TTC549 (cell line): ENCODE results near the gene GALNT4.

Experiments used
- FAIRE-seq: peaks from 2 replicates; lab custom pipeline; 2012; peaks lifted over from hg19 to GRCh38; lab: Jason Lieb, UNC

GALNT4 gene

GRCh38 chr12:89529738-89530137 lies 5.1 kb upstream of the GALNT4 start:
- peak; percentile 87 for FAIRE-seq

DNA sequence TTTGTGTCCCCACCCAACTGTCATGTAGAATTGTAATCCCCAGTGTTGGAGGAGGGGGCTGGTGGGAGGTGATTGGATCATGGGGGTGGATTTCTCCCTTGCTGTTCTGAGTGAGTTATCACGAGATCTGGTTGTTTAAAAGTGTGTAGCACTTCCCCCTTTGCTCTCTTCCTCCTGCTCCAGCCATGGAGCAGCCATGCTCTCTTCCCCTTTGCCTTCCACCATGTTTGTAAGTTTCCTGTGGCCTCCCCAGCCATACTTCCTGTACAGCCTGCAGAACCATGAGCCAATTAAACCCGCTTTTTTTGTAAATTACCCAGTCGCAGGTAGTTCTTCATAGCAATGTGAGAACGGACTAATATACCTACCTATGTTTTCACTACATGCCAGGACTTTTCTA lies 3.8 kb upstream of the GALNT4 start:
- FAIRE-seq = no peak

DNA sequence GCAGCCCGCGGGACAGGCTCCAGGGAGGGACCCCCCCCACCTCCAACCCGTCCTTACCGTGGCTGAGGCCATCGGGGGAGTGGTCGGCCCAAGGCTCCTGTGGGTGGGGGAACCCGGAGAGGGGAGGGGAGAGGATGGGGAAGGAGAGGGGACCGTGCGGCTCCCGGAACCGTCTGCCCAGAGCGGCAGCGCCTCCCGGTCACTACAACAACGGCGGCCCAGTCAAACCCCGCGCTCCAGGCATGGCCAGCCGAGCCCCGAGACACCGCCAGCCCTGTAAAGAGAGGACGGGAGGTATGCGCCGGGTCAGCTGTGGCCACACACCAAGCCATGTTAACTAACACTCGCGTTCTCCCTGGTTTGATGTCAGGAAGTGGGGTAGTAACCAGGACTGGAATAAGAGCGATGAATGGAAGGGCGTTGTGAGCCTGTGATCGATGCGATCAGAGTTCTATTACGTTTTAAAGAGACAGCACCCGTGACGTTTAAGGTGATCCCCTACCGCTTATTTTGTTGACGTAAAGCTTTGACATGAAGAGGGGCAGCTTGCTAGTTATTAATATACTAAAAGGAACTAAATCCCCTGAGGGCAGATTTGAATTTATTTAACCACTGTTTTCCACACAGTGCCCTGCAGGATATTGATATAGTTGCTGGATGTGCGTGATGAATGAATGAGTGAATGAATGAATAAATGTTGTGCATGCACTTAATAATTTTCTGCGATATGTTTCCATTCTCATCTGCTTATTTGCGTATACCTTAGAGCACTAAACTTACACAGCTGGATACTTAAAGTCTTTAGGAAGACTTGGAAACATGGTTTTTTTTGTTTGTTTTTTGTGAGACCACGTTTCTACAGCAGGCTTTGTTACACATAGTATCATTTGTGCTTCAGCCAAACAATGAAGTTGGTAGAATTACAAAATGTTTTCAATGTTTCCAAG lies 1.5 kb upstream of the GALNT4 start, which contains the start of gene POC1B:
TSS of gene POC1B (minus strand) at position 224 of the 947 bp plus-strand sequence. CDS start at position 72, 152 bp downstream.
- FAIRE-seq = no peak

- no peak for FAIRE-seq
These were observed 768 bp upstream of the GALNT4 start for GRCh38 chr12:89525305-89525823.

DNA sequence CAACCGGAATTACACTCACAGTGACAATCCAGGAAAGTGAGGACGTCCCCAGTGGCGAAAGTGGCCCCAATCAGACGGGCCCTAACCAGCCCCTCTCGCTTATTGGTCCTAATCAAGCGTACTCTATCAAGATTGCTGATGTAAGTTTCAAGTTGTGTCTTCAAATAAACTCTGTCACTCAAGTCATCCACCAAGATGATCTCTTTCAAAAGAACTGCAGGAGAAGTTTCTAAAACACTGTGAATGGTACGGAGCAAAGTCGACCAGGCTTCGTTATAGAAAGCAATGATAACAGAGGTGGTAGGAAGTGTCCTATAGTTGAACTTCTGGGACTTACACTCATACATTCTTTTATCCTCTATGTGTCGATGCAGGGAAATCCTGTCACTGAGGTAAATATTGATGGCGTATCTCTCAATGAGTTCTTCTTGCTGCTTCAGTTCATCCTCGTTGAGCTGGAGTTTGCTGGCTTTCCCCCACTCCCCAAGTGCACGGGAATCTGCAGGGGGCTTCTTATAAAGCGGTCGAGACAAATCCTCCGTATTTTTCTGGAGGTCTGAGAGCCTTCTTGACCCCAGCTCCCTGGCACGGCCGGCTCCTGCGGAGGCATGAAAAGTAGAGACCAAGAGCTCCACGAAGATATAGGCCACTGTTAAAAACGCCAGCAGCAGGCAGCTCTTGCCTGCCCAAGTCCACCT lies 604 bp downstream of the GALNT4 start:
- no peak for FAIRE-seq

- FAIRE-seq = no peak
These were observed 1.2 kb downstream of the GALNT4 start for GRCh38 chr12:89523393-89523792.

DNA sequence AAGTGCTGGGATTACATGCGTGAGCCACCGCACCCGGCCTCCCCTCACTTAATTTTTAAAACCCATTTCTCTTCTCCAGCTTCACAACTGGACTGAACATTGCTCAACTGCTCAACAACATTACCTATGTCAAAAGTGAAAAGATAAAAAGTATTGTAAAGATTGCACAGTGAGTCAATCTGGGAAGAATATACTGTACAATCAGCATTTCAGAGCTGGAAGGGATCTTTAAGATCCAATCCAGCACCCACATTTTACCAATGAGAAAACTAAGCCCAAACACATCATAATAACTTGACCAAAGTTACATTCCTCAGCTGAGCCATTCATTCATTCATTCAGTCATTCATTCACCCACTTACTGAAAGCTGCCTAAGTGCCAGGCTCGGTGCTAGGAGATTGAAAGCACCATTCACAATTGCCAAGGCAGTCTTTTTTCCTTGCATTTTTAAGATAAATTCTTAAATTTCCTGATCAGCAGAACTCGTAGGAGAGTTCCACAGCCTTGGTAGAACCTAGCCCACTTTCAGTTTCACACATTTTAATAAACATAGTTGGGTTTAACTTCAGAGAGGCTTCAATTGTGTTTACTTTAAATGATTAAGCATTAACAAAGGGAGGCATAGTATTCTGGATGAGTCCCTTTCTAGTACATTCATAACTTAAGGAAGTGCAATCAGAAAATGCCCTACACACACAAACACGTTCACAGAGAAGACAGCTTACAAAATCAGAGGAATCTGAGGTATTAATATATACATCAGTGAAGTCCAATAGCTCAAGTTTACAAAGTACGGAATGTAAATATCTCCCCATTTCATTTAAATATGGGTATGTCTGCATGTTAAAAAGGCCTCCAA lies 3.0 kb downstream of the GALNT4 start:
- FAIRE-seq = no peak

GRCh38 chr12:89517720-89518119 lies 6.9 kb downstream of the GALNT4 start:
- FAIRE-seq = no peak

- FAIRE-seq = no peak
These were observed 8.0 kb downstream of the GALNT4 start for GRCh38 chr12:89516633-89517032.

GRCh38 chr12:89514751-89515150 lies 9.8 kb downstream of the GALNT4 start:
- no peak for FAIRE-seq

DNA sequence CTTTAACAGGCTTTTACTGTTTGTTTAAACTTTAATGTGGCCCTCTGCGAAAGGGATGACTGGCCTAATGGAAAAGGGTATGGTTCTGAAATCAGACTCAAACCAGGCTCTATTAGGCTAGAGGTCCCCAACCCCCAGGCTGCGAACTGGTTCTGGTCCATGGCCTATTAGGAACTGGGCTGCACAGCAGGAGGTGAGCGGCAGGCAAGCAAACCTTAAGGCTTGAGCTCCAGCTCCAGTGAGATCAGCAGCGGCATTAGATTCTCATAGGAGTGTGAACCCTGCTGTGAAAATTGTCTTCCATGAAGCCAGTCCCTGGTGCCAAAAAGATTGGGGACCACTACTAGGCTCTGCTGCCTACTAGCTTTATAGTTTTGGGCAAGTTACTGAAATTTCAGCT lies 11.1 kb downstream of the GALNT4 start:
- no peak for FAIRE-seq

- FAIRE-seq = no peak
These were observed 17.4 kb downstream of the GALNT4 start for GRCh38 chr12:89507015-89507824.

GRCh38 chr12:89506050-89506449 lies 18.5 kb downstream of the GALNT4 start:
- no peak for FAIRE-seq

DNA sequence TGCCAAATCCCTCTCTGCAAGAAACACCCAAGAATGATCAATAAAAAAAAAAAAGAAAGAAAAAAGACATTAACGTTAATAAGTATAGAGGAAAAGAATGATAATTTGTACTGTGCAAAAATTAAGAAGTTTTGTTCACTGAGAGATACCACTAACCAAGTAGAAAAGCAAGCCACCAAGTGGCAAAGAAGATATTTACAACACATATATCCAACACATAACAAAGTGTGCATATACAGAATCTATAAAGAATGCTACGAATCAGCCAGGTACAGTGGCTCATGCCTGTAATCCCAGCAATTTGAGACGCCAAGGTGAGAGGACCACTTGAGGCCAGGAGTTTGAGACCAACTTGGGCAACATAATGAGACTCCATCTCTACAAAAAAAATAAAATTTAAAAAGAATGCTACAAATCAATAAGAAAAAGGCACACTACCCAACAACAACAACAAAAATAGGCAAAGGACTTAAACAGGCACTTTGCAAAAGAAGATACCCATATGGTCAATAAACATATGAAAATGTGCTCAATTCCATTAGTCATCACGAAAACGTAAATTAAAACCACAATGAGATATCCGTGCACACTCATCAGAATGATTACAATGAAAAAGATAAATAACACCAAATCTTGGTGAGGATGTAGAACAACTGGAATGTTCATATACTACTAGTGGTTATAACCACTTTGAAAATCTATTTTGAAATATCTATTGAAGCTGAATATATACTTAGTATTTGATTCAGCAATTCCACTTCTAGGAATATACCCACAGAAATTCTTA lies 19.8 kb downstream of the GALNT4 start:
- no peak for FAIRE-seq

DNA sequence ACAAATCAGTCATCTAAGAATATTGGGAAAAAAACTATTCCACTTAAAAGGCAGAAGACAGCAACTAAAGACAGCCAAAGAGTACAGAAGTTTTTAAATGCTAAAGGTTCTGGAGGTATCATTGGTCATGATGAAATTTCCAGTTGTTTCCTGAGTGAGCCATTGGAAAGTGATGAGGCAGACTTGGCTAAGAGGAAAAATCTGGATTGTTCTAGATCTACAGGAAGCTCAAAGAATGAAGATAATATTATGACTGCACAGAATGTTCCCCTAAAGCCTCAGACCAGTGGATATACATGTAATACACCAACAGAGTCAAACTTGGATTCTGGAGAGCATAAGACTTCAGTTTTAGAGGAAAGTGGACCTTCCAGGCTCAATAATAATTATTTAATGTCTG lies 22.8 kb downstream of the GALNT4 start:
- FAIRE-seq = no peak

- FAIRE-seq = no peak
These were observed 24.7 kb downstream of the GALNT4 start for GRCh38 chr12:89499857-89500256.

GRCh38 chr12:89497467-89497866 lies 27.1 kb downstream of the GALNT4 start:
- no peak for FAIRE-seq

GRCh38 chr12:89497005-89497404 lies 27.6 kb downstream of the GALNT4 start:
- FAIRE-seq = no peak

DNA sequence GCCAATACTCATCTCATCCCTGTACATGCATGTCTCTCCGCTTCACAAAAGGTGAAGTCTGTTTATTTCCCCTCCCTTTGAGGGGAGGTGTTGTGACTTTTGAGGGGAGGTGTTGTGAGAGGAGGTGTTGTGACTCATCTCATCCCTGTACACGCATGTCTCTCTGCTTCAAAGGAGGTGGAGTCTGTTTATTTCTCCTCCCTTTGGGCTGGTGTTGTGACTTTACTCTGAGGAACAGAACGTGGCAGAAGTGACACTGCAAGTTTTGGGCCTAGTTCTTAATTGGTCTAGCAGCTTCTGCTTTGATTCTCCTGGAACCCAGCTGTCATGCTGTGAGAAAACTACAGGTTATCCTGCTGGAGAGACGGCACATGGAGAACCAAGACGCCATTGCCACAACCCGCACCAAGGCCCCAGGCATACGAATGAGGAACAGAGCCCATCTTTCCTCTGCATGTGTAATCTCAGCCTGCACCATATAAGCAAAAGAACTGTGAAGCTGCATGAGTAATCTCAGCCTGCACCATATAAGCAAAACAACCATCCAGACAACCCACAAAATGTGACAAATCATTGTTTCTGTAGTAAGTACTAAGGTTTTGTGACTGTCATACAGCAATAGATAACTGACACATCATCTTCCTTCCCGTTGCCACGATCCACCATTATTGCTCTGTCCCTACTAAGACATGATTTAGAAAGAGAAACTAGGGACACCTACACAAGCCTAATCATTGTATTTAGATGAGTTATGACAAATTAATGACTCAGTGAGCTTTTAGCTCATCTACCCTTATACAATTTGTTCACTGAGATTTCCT lies 30.0 kb downstream of the GALNT4 start:
- no peak for FAIRE-seq
